ENCODE measurements around the gene CD44.
A peak's percentile ranks its signal among the peaks of the same experiment; 100 is the strongest.

The CD44 gene

DNA sequence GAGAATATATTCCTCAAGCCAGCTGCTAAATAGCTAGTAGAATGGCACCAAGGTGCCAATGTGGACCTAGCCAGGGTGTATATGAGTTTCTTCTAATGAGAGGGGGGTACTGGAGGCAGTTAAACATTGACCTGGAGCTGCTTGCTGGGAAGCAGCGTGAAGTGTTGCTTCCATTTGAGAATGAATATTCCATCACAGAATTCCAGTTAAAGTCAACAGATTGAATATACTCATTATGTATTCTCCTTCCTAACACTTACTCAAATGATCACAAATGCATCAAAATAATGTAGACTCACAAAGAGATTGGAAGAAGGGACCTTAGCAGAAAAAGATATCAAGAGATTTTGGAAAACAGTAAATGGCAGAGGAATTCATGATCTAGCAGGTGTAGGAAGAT, 102.1 kb downstream of the CD44 start:
- no peak for DNase-seq

DNA sequence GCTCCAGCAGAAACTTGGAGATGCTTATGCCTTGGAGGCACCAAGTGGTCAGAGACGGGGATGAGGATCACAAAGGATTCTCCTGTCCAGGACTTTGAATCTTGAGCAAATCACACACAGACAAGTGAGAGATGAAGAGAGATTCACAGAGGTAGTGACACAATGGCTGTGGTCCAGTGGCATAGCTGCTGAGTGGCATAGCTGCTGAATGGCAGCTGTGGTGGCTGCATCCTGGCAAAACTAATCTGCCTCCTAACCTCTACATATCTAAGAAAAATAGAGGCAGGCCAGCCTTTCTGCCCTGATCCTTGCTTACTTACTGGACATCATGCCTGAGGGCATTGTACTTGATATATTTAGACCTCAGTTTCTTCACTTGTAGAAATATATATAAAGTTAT, 102.6 kb downstream of the CD44 start:
- DNase-seq = no peak

DNA sequence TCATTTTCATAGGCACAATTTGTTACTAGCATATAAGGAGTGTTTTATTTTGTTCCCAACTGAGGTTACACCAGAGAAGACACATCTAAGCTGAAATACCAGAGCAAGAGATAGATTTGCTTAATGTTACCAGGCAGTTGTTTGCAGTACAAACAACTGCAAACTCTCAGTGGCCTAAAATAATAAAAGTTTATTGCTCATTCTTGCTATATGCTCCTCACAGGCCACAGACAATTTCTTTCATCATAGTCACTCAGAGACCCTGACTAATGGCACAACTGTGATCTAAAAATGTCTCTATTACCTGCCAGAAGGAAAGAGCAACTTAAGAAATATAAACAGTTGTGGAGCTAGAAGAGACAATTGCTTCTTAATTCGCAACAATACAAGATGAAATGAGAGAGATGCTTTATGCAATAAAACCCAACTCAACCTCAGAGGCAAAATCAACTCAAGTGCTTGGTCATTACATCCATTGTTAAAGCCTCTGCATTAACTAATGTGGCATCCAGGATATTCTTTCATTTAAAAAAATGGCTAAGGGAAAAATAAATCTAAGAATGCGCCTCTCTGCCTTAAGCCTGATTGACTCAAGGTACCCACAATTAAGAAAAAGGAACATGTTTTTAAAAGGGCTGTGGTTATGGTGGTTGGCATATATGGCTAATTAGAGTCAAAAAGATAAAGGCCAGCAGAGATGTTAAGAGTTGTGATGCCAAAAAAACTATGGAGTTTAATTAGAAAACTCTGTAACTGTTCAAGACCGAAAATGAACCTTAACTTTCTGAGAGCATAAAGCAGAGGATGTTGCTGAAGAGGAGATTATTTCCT, 103.7 kb downstream of the CD44 start:
- peak; percentile 16 for DNase-seq

DNA sequence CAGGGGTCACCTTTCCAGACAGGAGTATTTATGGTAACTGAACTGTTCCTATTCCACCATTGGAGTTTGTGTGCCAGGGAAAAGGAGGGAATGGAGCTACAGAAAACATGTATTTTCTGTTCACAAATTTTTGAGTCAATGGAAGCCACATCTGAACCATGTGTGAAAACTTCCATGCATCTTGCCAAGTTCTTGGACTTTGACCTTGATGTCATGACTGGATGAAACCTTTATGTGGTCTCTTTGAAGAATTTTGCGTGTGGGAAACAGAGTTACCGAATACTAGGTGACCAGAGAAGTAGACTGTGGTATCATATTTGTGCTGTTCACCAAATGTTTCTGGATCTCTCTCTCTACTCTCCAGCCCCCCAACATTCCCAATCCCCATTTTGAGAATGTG, 104.8 kb downstream of the CD44 start:
- DNase-seq = no peak

DNA sequence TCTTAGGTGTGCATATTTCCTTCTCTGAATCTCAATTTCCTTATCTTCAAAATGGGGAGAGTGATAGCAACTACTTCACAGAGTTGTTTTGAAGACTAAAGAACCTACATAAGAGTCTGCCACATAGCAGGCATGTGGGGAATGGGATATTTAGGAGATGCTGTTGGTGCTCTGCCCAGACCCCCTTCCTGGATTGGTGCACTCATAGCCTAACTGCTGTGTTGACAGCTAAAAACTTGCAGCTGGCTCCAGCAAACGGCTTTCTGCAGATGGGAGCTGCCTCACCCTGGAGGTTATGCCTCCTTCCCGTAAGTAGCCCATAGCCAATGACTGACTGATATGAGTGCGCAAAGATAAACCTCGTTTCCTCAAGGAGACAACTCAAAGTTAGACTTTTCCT, 106.1 kb downstream of the CD44 start:
- DNase-seq = no peak

DNA sequence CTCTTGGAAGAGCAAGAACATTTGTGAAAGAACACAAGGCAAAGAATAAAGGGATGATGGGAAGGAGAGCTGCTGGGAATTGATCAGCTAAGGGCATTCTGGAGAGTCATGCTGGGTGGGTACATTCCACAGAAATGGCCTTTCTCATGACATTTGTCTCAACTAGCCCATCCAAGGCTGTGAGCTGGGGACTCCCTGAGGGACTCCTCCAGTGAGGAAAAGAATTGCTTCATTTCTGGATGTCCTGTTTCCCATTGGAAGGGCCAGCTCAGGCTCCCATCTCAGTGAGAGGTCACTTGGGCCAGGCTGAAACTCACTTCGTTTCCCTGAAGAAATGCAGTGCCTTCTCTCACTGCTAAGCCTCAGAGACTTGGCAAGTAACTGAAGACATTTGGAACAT, 106.8 kb downstream of the CD44 start:
- no peak for DNase-seq

DNA sequence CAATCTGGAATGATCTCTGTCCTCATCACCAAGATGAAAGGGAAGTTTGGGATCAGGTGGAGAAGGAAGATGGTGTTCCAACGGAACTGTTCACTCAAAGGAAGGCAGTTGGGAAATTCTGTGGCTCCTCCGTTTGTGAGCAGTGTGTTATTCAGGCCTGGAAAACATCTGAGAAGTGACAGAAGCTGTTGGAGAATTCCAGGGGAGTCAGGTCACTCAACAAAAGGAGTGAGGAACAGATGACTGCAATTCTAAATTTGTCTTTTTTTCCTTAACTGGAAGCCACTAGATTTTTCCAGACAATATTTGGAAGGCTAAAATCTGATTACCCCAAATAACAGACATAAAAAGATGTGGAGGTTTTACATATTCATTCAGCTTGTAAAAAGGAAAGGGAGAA, 107.8 kb downstream of the CD44 start:
- DNase-seq = no peak

DNA sequence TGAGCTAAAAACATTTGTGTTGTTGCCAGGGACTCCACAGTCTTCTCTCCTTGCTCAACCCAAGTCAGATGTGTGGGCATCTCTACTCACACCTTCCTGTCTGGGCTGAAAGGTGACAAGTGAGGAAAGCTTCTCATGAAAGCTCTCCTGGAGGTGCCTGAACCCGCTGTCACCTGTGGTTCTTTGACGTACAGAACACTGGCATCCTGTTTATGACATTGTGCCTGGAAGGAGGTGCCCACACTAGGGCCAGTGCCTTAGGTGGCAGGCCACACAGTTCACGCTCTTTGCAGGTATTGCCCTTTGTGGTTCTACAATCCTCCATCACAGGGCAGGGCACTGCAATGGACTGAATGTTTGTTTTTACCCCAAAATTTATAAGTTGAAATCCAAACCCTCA, 108.5 kb downstream of the CD44 start:
- DNase-seq = no peak

DNA sequence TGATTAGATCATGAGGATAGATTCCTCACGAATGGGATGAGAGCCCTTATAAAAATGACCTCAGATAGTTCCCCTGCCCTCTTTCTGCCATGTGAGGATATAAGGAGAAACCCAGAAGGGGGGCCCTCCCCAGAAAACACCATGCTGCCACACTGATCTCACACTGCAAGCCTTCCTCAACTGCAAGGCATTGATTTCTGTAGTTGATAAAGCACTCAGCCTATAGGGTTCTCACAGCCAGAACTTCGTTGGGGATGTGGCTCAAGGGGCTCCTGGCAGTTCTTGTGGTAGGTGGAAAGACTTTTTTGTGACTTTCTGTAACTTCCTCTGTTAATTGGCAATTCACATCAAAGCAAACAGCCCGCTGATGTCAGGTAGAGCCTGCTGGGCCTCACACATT, 108.9 kb downstream of the CD44 start:
- DNase-seq = no peak

DNA sequence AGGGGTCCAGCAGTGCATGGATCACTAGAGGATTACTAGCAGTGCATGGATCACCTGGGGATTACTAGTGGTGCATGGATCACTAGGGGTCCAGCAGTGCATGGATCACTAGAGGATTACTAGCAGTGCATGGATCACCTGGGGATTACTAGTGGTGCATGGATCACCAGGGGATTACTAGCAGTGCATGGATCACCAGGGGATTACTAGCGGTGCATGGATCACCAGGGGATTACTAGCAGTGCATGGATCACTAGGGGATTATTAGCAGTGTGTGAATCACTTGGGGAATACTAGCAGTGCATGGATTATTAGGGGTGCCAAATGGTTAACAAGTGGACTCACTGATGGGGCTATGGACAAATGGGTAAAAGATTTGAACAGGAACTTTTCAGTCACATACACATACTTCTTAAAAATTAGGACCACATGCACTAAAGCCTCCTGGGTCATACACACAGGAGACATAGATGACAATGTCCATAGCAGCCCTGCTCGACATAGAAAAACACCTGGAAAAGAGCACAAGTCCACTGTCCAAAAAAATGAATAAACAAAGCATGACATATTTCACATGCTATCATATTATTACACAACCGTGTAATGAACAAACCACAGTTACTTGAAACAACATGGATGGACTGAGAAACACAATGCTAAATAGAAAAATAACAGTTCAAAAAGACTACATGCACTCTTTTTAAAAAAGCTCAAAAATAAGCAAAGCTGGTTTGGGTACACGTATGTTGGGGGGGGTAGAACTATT, 109.8 kb downstream of the CD44 start:
- DNase-seq = no peak

DNA sequence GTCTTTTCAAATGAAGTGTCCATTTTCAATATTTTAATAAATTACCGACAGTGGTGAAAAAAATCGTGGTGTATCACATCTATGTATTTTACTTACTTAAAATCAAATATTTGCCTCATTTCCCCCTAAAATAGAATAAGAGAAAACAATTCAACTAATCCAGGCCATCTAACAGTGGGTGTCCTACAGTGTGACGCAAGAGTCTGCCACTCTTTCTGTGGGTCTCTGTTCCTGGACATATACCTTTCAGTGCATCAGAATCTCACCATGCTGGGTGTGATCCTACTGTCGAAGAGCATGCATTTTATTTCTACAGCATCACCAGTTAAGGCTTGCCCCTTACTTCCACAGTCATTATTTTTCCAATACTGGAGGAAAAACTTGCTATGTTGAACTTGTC, 111.2 kb downstream of the CD44 start:
- no peak for DNase-seq

DNA sequence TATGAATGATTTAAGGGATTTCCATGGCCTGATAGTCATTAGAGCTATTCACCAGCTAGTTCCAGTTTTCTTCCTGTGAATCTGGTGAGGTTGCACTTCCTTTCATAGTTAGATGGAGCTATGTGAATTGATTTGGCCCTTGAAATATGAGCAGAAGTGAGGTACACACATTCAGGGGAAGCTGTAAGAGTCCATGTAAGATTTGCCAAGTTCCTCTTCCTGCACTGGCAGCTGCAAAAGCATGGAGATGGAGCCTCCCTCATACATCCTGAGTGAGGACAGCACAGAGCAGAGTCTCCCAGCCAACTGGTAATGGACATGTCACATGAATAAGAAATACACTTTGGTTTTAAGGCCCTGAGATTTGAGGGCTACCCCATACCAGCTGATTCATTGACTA, 111.7 kb downstream of the CD44 start:
- no peak for DNase-seq

DNA sequence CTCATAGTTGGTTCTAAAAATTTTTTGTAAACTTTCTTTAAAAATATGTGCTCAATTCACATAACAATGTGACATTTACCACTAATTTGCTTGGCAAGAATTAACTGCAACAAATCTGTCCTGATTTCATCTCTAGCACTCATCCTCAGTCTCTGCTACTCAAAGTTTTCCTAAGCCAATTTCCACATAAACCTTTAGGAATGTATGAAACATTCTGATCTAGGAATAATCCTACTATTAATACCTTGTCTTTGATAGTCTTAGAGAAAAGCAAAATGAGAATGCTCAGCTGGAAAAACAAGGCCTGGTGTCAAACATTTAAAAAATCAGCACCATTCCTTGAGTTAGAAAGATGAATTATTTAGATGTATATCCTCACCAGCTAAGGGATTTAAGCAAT, 114.3 kb downstream of the CD44 start:
- no peak for DNase-seq

DNA sequence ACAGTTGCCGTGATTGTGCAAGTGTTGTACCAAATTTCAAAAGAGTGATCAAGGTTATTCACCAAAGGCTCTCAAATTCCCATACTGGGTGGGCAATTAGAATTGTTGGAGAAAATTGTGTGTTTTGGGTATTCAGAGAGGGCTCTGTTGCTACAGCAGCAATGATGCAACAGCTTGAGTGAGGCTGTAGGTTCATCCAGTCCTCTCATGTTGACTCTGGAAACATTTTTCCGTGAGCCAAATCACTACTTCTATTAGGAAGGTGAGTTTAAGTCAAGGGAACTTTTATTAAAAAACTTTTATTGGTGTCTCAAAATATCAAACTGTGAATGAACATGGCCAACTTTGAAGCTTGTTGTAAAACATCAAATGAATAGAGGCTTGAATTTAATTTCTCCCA, 116.5 kb downstream of the CD44 start:
- no peak for DNase-seq

DNA sequence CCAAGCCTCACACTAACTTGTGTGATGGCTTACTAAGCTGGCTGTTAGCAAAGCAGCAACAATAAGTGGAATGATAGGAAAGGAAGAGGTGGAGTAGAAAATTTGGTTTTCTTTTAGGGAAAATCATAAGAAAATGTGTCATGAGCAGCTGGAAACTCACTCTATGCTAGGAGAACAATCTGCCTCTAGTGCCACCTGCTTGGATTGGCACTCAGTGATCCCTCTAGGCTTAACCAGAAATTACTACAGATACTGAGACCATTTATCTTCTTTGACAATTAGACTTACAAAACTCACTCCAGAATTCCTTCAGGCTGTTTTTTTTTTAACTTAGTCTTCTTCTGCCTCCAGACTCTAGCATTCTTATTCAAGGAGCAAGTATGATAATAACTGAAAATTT, 117.3 kb downstream of the CD44 start:
- no peak for DNase-seq

DNA sequence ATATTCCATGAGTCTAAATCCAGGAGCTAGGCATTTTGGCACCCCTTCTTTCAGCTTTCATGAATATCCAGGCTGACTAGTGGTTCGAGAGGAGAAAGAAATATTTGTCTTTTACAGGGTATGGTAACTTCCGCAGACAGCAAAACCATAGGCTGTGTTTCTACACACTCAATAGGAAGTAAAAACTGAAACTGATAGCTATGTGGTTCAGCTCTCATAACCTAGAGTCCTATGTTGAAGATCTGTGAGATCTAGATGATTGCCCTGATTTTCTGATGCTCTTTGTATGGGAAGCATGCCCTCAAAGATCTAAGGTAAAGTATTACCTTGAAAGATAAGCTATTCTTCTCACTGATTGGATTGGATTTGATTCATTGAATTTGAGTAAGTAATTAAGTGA, 118.3 kb downstream of the CD44 start:
- DNase-seq = peak; percentile 19

DNA sequence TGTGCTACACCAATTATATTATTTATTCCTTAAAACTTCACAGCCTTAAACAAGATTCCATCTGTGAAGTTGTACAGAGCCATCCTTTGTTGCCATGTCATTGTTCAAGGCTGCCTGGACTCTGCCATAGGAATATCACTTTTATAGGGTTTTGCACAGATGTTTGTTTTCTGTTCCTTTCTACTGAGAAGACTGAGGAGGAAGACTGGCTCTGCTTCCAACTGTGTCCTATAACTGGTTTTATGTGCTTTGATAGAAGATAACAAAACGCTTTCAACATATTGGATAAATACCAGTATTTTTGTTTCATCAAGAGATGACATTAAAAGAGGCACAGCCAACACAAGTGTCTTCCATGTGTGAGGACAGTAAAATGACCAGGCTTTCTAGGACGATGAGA, 120.6 kb downstream of the CD44 start:
- DNase-seq = no peak

DNA sequence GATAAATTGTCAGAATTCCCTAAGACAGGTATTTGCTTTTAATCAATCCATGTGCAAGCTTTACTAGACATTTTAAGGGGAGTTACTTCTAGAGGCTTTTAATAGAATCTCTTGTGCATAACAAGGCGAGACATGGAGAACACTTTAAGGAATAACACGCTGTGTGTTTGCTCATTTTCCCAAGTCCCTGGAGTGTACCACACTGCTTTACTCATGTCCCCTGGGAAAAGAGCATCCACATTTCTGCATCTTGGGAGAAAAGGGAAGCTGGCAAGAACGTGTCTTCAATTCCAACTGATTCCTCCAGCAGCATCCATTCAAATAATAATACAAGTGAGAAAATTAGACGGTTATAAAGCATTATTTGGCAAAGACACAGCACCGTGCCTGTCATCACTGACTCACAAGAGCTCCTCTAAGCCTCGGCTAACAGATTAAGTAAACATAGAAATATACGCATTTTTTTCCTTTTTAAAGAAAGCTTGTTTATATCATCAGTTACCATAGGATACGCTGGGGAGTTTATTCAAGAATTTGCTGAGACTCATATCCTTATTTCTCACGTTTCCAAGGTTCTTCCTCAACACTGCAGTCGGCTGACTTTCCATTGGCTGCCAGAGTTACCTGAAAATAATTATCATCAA, 121.5 kb downstream of the CD44 start:
- DNase-seq = no peak

DNA sequence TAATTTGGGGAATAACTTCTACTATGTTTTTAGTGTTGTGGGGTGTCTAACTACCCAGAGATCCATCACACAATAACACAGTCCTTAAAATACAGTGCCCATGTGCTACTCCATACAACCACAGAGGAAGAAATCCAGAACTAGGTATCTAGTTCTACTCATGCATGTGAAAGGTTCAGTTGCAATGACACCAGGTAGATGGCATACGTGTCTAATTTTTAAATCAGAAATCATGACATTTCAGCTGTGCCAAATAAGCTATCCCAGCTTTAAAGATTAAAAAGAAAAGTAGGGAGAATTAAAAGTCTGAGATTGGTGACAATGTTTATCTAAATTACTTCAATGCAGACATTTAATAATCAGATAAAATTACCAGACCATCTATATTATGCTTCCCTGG, 122.2 kb downstream of the CD44 start:
- no peak for DNase-seq

DNA sequence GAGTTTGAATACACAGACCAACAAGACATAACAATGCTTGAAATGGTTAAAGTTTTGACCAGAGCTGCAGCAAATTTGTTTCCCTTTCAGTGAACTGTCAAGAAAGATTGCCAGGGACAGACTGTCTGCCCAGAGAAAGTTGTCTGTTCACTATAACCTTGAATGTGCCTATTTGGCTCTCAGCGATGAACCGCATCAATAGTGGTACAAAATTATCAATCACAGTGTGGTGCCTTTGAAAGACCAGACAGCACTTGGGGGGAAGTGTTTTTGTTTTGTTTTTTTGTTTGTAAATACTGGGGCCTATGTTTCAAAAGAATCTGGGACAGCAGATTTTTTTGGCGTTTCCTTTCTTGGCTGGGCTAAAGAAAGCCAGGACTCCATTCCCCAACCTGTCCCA, 123.1 kb downstream of the CD44 start:
- DNase-seq = no peak

DNA sequence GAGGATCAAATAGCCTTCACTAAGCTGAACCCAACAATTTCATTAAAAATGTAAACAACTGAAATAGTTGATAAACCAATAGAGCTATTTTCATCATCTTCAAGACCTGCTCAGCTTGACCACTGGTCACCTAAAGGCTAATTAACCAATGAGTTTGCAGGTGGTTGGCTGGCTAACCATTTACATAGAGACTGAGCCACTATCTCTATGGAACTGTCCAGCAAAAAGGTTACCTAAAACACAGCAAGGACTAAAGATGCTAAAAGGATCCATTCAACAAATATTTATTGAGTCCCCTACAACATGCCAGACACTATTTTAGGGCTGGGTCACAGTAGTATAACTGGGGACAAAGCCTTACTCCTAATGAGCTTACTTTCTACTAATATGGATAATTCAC, 123.8 kb downstream of the CD44 start:
- DNase-seq = no peak

DNA sequence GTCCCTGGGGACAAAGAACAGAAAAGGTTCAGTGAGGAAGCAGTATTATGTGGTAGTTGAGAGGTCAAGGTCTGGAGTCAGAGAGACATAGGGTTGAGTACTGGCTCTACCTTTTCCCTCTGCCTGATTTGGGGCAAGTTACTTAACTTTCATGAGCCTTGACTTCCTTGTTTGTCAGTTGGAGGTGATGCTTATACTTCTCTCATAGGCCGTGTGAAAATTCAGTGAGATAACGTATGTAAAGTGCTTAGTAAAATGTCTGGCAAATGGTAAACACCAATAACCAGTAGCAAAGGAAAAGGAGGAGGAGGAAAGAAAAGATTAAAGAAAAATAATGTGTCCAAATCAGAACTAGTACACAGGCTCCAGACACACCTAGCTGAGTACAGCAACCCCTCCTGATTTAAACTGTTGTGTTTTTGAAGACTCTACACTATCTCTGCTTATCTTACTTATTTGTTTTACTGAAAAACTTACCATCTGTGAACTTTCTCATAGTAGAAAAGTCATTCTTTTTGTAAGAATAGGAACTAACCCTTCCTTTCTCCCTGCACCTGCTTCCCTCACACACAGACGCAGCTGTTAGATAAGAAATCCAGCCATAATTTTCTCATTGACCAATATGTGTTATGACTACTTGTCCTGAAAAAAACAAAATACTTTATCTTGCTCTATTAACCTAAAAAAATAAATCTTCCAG, 126.9 kb downstream of the CD44 start:
- DNase-seq = peak; percentile 21

DNA sequence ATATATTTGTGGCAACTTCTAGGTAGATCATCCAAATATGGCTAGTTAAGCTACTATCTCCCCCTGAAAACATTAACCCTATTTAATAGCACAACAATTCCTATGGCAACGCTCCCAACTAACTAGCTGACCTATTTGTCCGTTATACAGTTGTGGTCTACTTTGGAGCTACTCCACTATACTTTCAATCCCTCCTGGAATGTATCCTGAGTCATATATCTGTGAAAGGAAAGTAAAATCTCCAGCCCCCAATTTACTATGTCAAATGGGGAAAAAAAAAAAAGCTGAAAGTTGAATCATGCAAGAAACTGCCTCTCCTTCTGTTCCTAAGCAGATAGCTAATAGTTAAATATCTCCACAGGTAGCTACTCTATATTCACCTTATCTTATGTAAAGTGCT, 128.5 kb downstream of the CD44 start:
- DNase-seq = no peak

DNA sequence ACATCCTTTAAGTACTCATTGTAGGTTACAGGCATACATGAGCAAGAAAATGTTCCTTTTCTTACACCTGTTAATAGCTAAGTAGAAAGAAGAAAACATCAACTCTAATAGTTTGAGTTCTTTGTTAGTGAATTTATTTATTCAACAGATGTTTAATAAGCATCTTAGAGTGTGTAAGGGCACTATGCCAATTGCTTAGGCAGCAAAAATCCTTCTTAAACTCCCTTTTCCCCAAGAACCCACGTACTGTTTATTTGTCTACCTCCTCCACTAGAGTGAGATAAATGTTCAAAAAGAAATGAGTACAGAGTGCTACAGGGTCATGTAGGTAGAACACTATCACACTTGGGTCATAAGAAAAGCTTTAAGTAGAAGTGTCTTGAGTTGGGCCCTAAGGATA, 131.4 kb downstream of the CD44 start:
- DNase-seq = no peak
